ENCODE results near the gene LMF2.

LMF2 gene

GRCh38 chr22:50507421-50507990, at the start of gene LMF2 (continued):
- TF ChIP-seq ZNF561 (tag by site-specific recombination; IDR thresholded peaks at IDR 0.05; ENCODE audit: borderline replicate concordance) (peak; percentile 48; the same call in 1 of the 2 replicates), ZNF530 (tag by site-specific recombination; IDR thresholded peaks at IDR 0.05; ENCODE audit: low read depth) (no peak), ZNF560 (tag by site-specific recombination; IDR thresholded peaks at IDR 0.05; ENCODE audit: borderline replicate concordance) (no peak), ZBTB20 (tag by site-specific recombination; IDR thresholded peaks at IDR 0.05) (peak; percentile 24; the same call in 1 of the 2 replicates), ZBTB11 (tag by site-specific recombination; conservative IDR thresholded peaks at IDR 0.05; ENCODE audit: low read depth) (no peak), ZNF747 (tag by site-specific recombination; IDR thresholded peaks at IDR 0.05) (no peak), ZSCAN16 (tag by site-specific recombination; IDR thresholded peaks at IDR 0.05) (no peak), KLF7 (tag by site-specific recombination; IDR thresholded peaks at IDR 0.05; ENCODE audit: borderline replicate concordance) (peak; percentile 81; the same call in 1 of the 2 replicates), ZBTB8A (tag by site-specific recombination; IDR thresholded peaks at IDR 0.05) (peak; percentile 64), SP7 (tag by site-specific recombination; IDR thresholded peaks at IDR 0.05) (peak; percentile 53; the same call in 1 of the 2 replicates), ZNF518A (tag by site-specific recombination; conservative IDR thresholded peaks at IDR 0.05; ENCODE audit: low read depth) (no peak), ZNF704 (tag by site-specific recombination; IDR thresholded peaks at IDR 0.05) (no peak), ZEB2 (tag by site-specific recombination; IDR thresholded peaks at IDR 0.05) (0 out of 2 replicates have a peak, but pooled peaks have one; percentile 16), ZNF155 (tag by site-specific recombination; IDR thresholded peaks at IDR 0.05) (no peak), SP3 (tag by site-specific recombination; IDR thresholded peaks at IDR 0.05) (peak; percentile 38; the same call in 1 of the 2 replicates), ZNF335 (tag by site-specific recombination; conservative IDR thresholded peaks at IDR 0.05) (no peak; the same call in 1 of the 2 replicates), ZNF140 (tag by site-specific recombination; IDR thresholded peaks at IDR 0.05) (no peak), PRDM1 (tag by site-specific recombination; IDR thresholded peaks at IDR 0.05) (no peak), ZNF169 (tag by site-specific recombination; IDR thresholded peaks at IDR 0.05) (no peak), GLIS2 (tag by site-specific recombination; IDR thresholded peaks at IDR 0.05) (peak; percentile 85)
